HepG2 (cell line): ENCODE data around the gene ADGRV1. TPM values are rescaled to one million over a fixed set of nuclear protein-coding genes. Genes with fewer than 3 reads are reported as not detected.

Experiments
- HDAC2 ChIP-seq: sonication (generic); formaldehyde crosslinking; IDR thresholded peaks from 2 replicates; pipeline ENCODE4 v1.4.0; 2020; ENCODE audit warnings: missing genetic modification reagents
- HNF4A ChIP-seq: sonication (generic); formaldehyde crosslinking; IDR thresholded peaks from 2 replicates; pipeline ENCODE4 v1.4.0; 2020; ENCODE audit warnings: missing genetic modification reagents
- MIXL1 ChIP-seq: IDR thresholded peaks from 2 replicates; pipeline ENCODE4 v1.6.1; 2016
- MYPOP ChIP-seq: sonication (generic); formaldehyde crosslinking; IDR thresholded peaks from 2 replicates; pipeline ENCODE4 v1.8.1; 2023; ENCODE audit warnings: mild to moderate bottlenecking, moderate library complexity, missing genetic modification reagents
- PLRG1 ChIP-seq: fragments of 450-650 bp; conservative IDR thresholded peaks from 2 replicates; pipeline ENCODE4 v1.6.1; 2016
- SNAPC2 ChIP-seq: sonication (generic); formaldehyde crosslinking; IDR thresholded peaks from 2 replicates; pipeline ENCODE4 v1.8.1; 2022; ENCODE audit warnings: mild to moderate bottlenecking, missing genetic modification reagents
- SP140L ChIP-seq: sonication (generic); formaldehyde crosslinking; IDR thresholded peaks from 2 replicates; pipeline ENCODE4 v1.4.0; 2020; ENCODE audit warnings: missing genetic modification reagents, borderline replicate concordance
- STAT6 ChIP-seq: sonication (generic); formaldehyde crosslinking; IDR thresholded peaks from 2 replicates; pipeline ENCODE4 v1.4.0; 2020; ENCODE audit warnings: missing genetic modification reagents, mild to moderate bottlenecking, borderline replicate concordance
- THAP9 ChIP-seq: sonication (generic); formaldehyde crosslinking; IDR thresholded peaks from 2 replicates; pipeline ENCODE4; 2020; ENCODE audit warnings: missing genetic modification reagents, mild to moderate bottlenecking, borderline replicate concordance
- TOPORS ChIP-seq: sonication (generic); formaldehyde crosslinking; IDR thresholded peaks from 2 replicates; pipeline ENCODE4 v1.8.0; 2023; ENCODE audit warnings: mild to moderate bottlenecking, missing genetic modification reagents
- TRAFD1 ChIP-seq: sonication (generic); formaldehyde crosslinking; IDR thresholded peaks from 2 replicates; pipeline ENCODE4 v1.5.1; 2020; ENCODE audit warnings: missing genetic modification reagents, mild to moderate bottlenecking, borderline replicate concordance
- ZBTB21 ChIP-seq: sonication (generic); formaldehyde crosslinking; IDR thresholded peaks from 2 replicates; pipeline ENCODE4 v1.4.0; 2020; ENCODE audit warnings: missing genetic modification reagents
- ZNF382 ChIP-seq: sonication (generic); formaldehyde crosslinking; IDR thresholded peaks from 2 replicates; pipeline ENCODE4 v1.5.0; 2020; ENCODE audit warnings: missing genetic modification reagents, mild to moderate bottlenecking, borderline replicate concordance
- ZNF562 ChIP-seq: sonication (generic); formaldehyde crosslinking; IDR thresholded peaks from 2 replicates; pipeline ENCODE4 v1.8.0; 2022; ENCODE audit warnings: missing genetic modification reagents, borderline replicate concordance
- ZNF614 ChIP-seq: IDR thresholded peaks from 2 replicates; pipeline ENCODE4 v1.6.1; 2018; ENCODE audit warnings: missing biosample characterization, missing genetic modification reagents, inconsistent platforms, borderline replicate concordance
- ZNF687 ChIP-seq: sonication (generic); formaldehyde crosslinking; IDR thresholded peaks from 2 replicates; pipeline ENCODE4 v1.5.1; 2020; ENCODE audit warnings: mild to moderate bottlenecking, missing genetic modification reagents, moderate library complexity
- polyA plus RNA-seq, 8 experiments: library from polyadenylated mRNA; depleted of rRNA in 3 of 8; stranded (reverse) in 7 of 8; unstranded in 1 of 8; fragments of >200 nt; fragmentation: Illumina TruSeq in 4 of 8; extraction: Trizol in 4 of 8; gene quantifications; 2 replicates each; pipeline versions ENCODE4 v1.2.1 to v1.2.3, GENCODE V29; 2011 to 2016; ENCODE audit warnings: low read depth in 4 of 8, missing spikeins in 1 of 8, mixed read lengths in 1 of 8; ENCODE audit not compliant: insufficient read depth in 1 of 8
- total RNA-seq, 5 experiments: library from RNA; depleted of rRNA; stranded (reverse); fragments of >200 nt; fragmentation: Illumina TruSeq; extraction: Trizol; gene quantifications; 2 replicates each; pipeline ENCODE4 v1.2.3, GENCODE V29; 2016; ENCODE audit warnings: low read depth in 1 of 5

ADGRV1 gene
- total and polyA plus RNA-seq, 2 of the 13 experiments (the other 11 are each of a cell fraction or from before 2014, with no cell fraction given), result 1.7 to 3.9 TPM

GRCh38 chr5:90949469-90950358, 391.1 kb downstream of the ADGRV1 start (continued):
- TF ChIP-seq STAT6 (CRISPR knock-in tag) (0 out of 2 replicates have a peak, but pooled peaks have one; percentile 53), THAP9 (no peak), TOPORS (no peak), MIXL1 (CRISPR knock-in tag) (peak; percentile 80), TRAFD1 (no peak), HNF4A (peak; percentile 88), ZNF614 (peak; percentile 60; the same call in 1 of the 2 replicates), MYPOP (CRISPR knock-in tag) (no peak; the same call in 1 of the 2 replicates), ZNF687 (CRISPR knock-in tag) (no peak), HDAC2 (peak; percentile 61), ZNF562 (CRISPR knock-in tag) (no peak), SNAPC2 (CRISPR knock-in tag) (no peak), ZNF382 (CRISPR knock-in tag) (no peak), ZBTB21 (no peak), PLRG1 (no peak), SP140L (CRISPR knock-in tag) (no peak)
